Right ventricle myocardium inferior (tissue), 1 donor: ENCODE data around the gene IGF2R. TPM values are rescaled to one million over a fixed set of nuclear protein-coding genes. Genes with fewer than 3 reads are reported as not detected.
"Not testable (repeated sequence)": the region's sequence is repeated elsewhere in the genome, so short reads cannot be mapped to it uniquely, and the experiment has no call there.

Experiments used
- ATAC-seq: fragments of 200-7000 bp; cut with Tn5 transposase; one replicate; pipeline ENCODE4 v1.9.1; 2020; ENCODE audit warnings: mild to moderate bottlenecking, moderate library complexity
- DNase-seq: peaks from one replicate; pipeline ENCODE4 v3.0.0; 2021; ENCODE audit errors: missing footprints
- intact Hi-C: fragments of 100-400 bp; cut with DNase I; formaldehyde crosslinking; loops from one replicate; pipeline ENCODE4 v1.11.0; 2022
- total RNA-seq: library from RNA; stranded (reverse); fragmentation: NEBNext Ultra II Directional; extraction: Animal tissue kit (Norgen Biotek cat#: 25700); gene quantifications from one replicate; pipeline ENCODE4 v1.2.1, GENCODE V29; 2021
- donor health status: DM: no; HTN: yes; CAD: no; lungs with severe emphysema.

IGF2R gene
- total RNA-seq, 1 donor from 2014 or later, result 63.1 TPM

GRCh38 chr6:160120087-160120486 lies 151.2 kb downstream of the IGF2R start:
- no peak for ATAC-seq
- no peak for DNase-seq
- intact Hi-C loops, result no loop called here

GRCh38 chr6:160121558-160121957 lies 152.7 kb downstream of the IGF2R start, which contains the start of gene SLC22A1:
TSS of gene SLC22A1 (plus strand) at chr6:160121815. CDS start at chr6:160121936, 121 bp downstream.
- no peak for ATAC-seq

DNA sequence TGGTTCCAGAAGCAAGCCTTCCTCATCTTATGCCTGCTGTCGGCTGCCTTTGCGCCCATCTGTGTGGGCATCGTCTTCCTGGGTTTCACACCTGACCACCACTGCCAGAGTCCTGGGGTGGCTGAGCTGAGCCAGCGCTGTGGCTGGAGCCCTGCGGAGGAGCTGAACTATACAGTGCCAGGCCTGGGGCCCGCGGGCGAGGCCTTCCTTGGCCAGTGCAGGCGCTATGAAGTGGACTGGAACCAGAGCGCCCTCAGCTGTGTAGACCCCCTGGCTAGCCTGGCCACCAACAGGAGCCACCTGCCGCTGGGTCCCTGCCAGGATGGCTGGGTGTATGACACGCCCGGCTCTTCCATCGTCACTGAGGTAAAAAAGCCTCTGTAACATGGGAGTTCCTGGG lies 153.1 kb downstream of the IGF2R start:
- ATAC-seq, result no peak
- intact Hi-C loops, result no loop called here
- DNase-seq, result no peak

More at GRCh38 chr6:160121558-160121957, 152.7 kb downstream of the IGF2R start, which contains the start of gene SLC22A1:
- no peak for DNase-seq
- intact Hi-C loops, result no loop called here

GRCh38 chr6:160122744-160123143 lies 153.9 kb downstream of the IGF2R start:
- no peak for ATAC-seq
- intact Hi-C loops, result no loop called here
- no peak for DNase-seq

DNA sequence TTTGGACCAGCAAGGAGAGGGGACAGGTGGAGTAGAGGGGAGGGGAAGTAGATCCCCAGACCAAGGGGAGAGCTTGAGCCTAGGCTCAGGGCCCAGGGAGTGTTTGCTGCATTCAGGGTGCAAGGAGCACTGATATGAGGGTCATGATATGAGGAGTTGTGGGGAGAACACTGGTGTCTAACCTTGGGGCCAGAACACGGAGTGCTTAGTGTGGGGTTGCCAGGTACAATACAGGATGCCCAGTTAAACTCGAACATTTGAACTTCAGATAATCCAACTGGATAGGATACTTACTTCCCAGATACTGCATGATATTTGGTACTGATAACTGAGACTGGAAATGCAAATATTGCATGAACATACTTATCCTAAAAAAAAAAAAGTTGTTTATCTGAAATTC lies 155.1 kb downstream of the IGF2R start:
- no peak for DNase-seq
- ATAC-seq, result no peak
- intact Hi-C loops, result no loop called here

DNA sequence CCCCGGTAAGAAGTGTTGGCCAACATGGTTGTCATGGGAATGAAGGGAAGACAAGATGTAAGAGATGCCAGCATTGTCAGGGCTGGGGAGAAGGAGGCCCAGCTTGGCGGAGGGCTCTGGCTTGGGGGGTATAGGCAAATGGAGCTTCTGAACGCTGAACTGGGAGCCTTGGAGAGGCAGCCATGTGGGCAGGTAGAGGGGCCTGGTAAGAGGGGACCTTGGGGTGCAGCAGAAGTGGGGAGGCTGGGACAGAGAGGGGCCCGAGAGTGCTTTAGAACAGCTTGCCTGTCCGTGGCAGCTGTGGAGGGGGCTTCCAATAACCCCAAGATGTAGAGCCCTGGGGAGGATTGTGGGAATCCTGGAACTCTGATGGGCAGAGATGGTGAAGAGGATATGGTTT lies 155.7 kb downstream of the IGF2R start:
- ATAC-seq, result no peak
- no peak for DNase-seq
- intact Hi-C loops, result no loop called here

GRCh38 chr6:160125105-160125504 lies 156.2 kb downstream of the IGF2R start:
- ATAC-seq, intact Hi-C loops: not testable (repeated sequence)

DNA sequence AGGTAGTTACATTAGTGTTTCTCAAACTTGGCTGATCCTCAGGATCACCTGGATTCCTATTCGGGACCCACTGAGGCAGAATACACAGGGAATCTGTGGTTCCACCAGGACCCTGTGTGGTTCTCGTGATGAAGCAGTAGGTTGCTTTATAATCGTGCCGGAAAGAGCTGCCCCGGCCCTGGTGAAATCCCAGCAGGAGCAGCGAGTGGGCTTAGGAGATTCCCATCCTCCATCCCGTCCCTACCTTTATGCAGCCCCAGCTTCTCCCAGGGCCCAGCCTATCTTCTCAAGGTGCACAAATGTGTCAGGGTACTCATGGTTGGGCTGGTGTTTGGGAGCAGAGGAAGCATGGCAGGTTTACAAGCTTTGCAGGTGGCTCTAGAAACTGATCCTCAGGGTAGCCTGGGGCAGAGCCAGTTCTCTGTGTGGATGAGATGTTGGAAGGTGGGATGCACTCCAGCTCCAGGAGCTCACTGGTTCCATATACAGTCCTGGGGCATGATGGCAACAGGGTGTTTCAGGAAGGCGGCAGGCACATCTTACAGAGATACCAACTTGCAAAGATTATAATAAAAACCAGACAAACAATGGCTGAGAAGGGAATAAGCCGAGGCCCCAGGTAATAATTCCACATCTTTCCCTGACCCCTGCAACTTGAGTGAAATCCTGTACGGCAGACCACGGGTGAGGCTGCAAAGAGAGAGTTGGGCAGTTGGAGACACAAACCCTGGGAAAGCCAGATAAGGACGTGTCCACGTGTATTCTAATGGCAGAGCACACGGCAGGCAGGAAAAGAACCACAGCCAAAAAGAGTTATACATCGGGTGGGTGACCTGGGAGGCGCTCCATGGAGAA lies 158.6 kb downstream of the IGF2R start:
- ATAC-seq (no peak), DNase-seq (no peak)
- intact Hi-C loops, result no loop called here

More at GRCh38 chr6:160125105-160125504, 156.2 kb downstream of the IGF2R start:
- not testable (repeated sequence) for DNase-seq

DNA sequence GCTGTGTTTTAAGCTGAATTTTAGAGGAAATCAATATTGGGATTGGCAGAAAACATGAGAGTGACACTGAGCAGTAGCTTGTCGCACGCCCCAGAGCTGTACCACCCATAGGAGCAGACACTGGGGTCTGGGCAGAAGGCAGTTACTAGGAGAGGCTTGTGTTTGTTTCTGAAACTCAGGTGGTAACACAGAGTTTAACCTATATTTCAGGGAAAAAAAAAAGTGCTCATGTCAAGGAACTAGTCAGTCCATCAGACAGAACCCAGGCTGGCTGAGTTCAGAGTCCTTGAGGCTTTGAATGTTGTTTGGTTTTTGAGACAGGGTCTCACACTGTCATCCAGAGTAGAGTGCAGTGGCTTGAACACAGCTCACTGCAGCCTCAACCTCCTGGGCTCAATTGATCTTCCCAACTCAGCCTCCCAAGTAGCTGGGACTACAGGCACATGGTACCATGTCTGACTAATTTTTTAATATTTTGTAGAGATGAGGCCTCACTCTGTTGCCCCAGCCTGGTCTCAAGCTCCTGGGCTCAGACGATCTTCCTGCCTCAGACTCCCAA lies 159.3 kb downstream of the IGF2R start:
- no peak for DNase-seq
- intact Hi-C loops, result no loop called here
- ATAC-seq, result no peak

DNA sequence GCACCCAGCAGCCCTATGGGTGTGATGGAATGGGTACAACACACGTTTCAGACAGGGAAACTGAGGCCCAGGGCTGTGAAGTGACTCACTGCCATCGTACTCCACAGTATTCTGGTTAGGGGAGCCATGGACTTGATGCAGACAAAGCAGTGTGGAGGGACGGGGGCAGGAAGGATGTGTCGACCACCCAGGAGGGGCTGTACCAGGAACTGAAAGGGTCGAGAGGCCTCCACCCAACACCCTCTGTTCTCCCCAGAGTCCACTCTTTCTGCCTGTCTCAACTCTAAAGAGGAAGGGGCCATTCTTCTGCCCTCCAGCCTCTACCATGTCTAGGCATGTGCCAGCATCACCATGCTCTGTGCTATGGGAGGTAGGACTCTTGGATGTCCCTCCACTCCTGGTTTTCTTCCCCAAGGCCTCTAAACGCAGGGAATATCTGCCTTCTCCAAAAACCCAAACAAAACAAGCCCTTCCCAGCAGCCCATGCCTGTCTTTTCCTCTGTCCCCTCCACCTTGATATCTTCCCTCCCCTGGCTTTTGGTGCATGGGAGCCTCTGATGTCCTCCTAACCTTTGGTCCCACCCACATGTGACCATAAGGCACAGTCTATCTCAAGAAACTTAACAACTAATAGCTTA lies 160.1 kb downstream of the IGF2R start:
- DNase-seq, result no peak
- intact Hi-C loops, result no loop called here
- no peak for ATAC-seq

- no peak for DNase-seq
- intact Hi-C loops, result no loop called here
- ATAC-seq, result no peak
Measured at GRCh38 chr6:160129881-160130615, 161.2 kb downstream of the IGF2R start.

DNA sequence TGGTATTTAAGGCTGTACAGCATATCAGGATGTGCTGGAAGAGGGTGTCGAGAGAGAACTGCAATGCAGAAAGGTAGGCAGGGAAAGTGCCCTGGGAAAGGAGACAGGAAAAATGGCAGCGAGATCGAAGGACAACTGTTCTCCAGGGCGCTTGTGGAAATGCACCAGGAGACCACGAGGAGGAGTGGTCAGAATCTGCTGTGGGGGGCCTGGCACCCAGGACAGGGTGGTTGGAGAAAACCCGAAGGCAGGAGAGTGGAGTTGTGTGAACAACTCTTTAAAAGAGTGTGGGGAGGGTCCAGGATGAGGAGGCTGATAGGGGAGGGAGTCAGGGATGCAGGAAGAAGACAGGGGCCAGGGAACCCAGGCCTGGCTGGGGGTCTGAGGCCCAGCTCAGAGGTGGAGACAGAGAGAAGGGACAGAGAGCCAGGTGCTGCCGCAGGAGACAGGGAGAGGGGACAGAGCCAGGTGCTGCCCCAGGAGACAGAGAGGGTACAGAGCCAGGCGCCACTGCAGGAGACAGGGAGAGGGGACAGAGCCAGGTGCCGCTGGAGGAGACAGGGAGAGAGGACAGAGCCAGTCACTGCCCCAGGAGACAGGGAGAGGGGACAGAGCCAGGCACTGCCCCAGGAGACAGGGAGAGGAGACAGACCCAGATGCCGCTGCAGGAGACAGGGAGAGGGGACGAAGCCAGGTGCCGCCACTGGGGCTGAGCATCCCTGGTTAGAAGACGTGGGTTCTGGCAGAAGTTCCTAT lies 162.0 kb downstream of the IGF2R start:
- DNase-seq, result no peak
- ATAC-seq, result no peak
- intact Hi-C loops, result no loop called here

GRCh38 chr6:160131636-160132296 lies 162.9 kb downstream of the IGF2R start:
- intact Hi-C loops, result no loop called here
- DNase-seq, result no peak
- ATAC-seq, result no peak

GRCh38 chr6:160132297-160132637 lies 163.4 kb downstream of the IGF2R start:
- ATAC-seq (no peak), DNase-seq (no peak)
- intact Hi-C loops, result no loop called here

DNA sequence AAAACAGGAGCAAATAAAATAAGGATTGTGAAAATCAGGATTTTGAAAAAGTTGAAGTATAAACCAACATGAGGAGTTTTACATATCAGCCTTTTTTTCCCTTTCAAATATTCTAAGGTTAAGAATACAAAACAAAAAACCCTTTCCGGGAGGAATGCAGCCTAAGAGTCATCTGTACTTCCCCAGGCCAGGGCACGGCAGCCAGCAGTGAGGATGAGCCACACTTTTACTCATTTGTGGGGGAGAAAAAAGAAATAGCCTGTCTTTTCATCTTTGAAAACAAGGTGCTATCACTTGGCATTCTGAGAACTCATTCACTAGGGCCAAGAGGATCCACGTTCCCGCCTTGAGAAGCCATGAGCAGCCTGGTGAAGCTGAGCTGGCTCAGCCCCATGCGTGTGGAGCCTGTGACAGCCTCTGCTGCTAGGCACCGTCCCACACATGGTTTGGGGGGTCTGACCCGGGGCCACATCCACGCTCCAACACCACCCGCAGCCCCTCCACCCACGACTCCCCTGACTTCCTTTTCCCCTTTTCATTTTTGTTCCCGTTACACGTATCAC lies 164.0 kb downstream of the IGF2R start:
- intact Hi-C loops, result no loop called here
- ATAC-seq (no peak), DNase-seq (no peak)

DNA sequence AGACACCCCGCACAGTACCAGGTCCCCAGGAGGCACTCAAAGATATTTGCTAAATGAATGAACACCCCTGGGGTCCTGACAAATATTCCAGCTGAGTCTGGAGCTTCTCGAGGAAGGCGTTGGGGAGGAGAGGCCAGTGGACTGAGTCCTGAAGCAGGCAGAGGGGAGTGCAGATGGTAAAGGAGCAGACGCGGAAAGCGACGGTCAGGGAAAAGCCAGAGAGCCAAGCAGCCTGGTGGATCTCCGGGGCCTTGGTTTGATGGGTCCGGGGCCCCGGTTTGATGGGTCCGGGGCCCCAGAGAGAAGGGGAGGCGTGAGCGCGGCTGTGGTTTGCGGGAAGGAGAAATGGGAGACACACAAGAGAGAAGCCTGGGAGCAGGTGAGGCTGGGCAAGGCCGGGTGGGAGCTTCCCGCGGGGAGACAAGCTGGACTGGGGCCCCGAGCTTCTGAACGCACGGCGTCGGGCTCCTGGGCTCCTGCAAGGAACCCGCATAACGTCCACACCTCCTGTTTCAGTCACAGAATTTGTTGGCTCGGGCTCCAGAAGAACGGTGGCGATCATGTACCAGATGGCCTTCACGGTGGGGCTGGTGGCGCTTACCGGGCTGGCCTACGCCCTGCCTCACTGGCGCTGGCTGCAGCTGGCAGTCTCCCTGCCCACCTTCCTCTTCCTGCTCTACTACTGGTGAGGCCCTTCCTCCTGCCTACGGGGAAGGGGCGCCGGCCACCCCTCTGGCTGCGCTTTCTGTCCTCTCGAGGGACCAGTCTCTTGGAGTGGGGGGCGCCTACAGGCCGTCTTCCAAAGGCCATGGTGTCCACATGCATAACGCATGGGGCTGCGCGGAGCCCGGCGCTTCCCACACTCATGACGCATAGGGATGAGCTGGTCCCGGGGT lies 164.8 kb downstream of the IGF2R start:
- intact Hi-C loops, result no loop called here
- no peak for ATAC-seq

DNA sequence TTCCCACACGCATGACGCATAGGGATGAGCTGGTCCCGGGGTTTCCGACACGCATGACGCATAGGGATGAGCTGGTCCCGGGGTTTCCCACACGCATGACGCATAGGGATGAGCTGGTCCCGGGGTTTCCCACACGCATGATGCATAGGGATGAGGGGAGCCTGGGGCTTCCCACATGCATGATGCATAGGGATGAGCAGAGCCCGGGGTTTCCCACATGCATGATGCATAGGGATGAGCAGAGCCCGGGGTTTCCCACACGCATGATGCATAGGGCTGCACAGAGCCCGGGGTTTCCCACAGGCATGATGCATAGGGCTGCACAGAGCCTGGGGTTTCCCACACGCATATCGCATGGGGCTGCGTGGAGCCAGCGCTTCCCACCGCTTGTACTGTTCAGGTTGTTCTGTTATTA lies 165.5 kb downstream of the IGF2R start:
- ATAC-seq, intact Hi-C loops, DNase-seq: not testable (repeated sequence)

More for the DNA sequence above, 164.8 kb downstream of the IGF2R start:
- DNase-seq, result no peak
